ENCODE results near the gene TMLHE. TPM values are rescaled to one million over a fixed set of nuclear protein-coding genes. Genes with fewer than 3 reads are reported as not detected.
"Not testable (repeated sequence)": the region's sequence is repeated elsewhere in the genome, so short reads cannot be mapped to it uniquely, and the experiment has no call there.

Gene TMLHE
- total RNA-seq, 1 experiment from 2014 or later = 11.5 TPM

GRCh38 chrX:155505296-155505695 is 107.5 kb downstream of the TMLHE start:
- DNase-seq (ENCODE audit: low spot score) = no peak

GRCh38 chrX:155495134-155495533 is 117.6 kb downstream of the TMLHE start:
- DNase-seq (ENCODE audit: low spot score) = not testable (repeated sequence)

GRCh38 chrX:155491421-155491820 is 121.3 kb downstream of the TMLHE start:
- not testable (repeated sequence) for DNase-seq (ENCODE audit: low spot score)

- DNase-seq (ENCODE audit: low spot score) = not testable (repeated sequence)
Measured at GRCh38 chrX:155477136-155477535, 135.6 kb downstream of the TMLHE start.

GRCh38 chrX:155466269-155466938 is 146.3 kb downstream of the TMLHE start:
- DNase-seq (ENCODE audit: low spot score) = not testable (repeated sequence)

GRCh38 chrX:155460501-155460900 is 152.3 kb downstream of the TMLHE start:
- DNase-seq (ENCODE audit: low spot score) = not testable (repeated sequence)

- DNase-seq (ENCODE audit: low spot score) = not testable (repeated sequence)
Measured at GRCh38 chrX:155458471-155458870, 154.3 kb downstream of the TMLHE start, which contains the start of gene F8A3. TSS of gene F8A3 (minus strand) at chrX:155458620. CDS start at chrX:155458600, 20 bp downstream.

- DNase-seq (ENCODE audit: low spot score) = not testable (repeated sequence)
Measured at GRCh38 chrX:155457761-155458447, 154.8 kb downstream of the TMLHE start.

- no peak for DNase-seq (ENCODE audit: low spot score)
Measured at GRCh38 chrX:155441097-155441496, 171.7 kb downstream of the TMLHE start.

Small RNA genes lying within 50 kb of the gene (small RNA-seq; reads per million reads assigned to genes)
- gene MIR1184-3 = not detected

Other genes with a start within 250 kb of the TMLHE start
- gene F8A2, start 230.9 kb downstream of the TMLHE start, total RNA-seq (2014; rRNA removed; shearing (Covaris generic)) = not detected in 2 replicates
- 1.2 and 5.2 TPM in 2 replicates for gene F8A3, start 154.3 kb downstream of the TMLHE start, total RNA-seq (2014; rRNA removed; shearing (Covaris generic))
- gene SPRY3, start 366 bp downstream of the TMLHE start, total RNA-seq (2014; rRNA removed; shearing (Covaris generic)) = 0.41 and 0.57 TPM in 2 replicates

Data from HT-29 (cell line).